GM12892 (cell line): ENCODE results near the gene SPECC1L.

Experiments
- DNase-seq: peaks from one replicate; pipeline ENCODE4 v3.0.0; 2011; ENCODE audit not compliant: insufficient read length
- FAIRE-seq: peaks from 2 replicates; lab custom pipeline; 2011; peaks lifted over from hg19 to GRCh38; lab: Jason Lieb, UNC
- POLR2A ChIP-seq: IDR thresholded peaks from 2 replicates; pipeline ENCODE4 v1.6.1; 2011; ENCODE audit warnings: low read depth, low read length, control low read depth
- POLR2AphosphoS5 ChIP-seq: IDR thresholded peaks from 2 replicates; pipeline ENCODE4 v1.6.1; 2011; ENCODE audit warnings: low read depth, low read length, control low read depth
- TAF1 ChIP-seq: IDR thresholded peaks from 2 replicates; pipeline ENCODE4 v1.6.1; 2011; ENCODE audit warnings: low read depth, mild to moderate bottlenecking, control low read depth, low read length, borderline replicate concordance

The SPECC1L gene

DNA sequence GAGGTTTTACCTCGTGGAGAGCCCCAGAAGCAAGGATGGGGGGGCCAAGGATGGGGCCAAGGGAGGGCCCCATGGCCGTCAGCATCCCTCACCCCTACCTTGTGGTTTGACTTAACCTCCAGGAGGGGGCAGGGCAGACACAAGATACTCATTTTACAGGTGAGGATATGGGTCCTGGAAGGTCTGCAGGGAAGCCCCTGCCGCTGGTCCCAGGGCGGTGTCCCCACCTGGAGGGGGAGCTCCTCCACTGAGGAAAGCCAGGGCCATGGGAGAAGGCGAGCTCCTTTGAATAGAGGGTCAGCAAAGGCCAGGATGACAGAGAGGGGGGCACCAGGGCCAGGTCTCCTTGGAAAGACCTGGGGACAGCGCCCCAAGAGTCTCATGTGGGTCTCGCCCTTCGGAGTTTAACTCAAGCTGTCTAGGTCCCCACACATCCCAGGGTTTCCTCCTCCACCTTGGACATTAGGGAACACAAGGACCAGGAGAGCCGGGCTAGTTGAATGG lies 150.8 kb downstream of the SPECC1L start:
- DNase-seq (peak; percentile 64), FAIRE-seq (peak; percentile 82)
- no peak for TF ChIP-seq POLR2AphosphoS5
- TF ChIP-seq TAF1: no peak

DNA sequence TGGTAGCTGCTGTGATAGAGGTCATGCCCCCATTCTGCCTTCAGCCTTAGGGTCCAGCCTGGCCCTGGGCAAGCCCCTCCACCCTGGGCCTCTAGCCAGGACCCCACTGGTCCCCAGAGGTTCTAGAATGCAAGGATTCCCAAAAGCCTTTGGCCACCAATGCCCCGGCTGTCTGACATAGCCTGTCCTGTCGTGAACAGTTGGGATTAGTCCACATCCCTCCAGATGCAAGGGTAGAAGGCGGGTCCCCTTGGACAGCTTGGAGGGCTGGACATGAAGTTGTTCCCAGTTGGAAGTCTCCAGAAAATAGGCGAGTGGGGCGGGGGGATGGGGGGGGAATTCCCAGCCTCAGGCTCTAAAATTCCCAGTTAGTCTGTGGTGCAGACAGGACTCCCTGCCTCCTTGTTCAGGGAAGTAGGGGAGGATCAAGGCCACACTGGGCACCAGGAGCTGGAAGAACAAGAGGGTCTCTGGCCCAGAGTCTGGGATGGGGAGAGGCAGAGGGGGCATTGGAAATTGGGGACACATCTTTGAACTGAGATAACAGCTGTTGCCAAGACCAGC lies 151.6 kb downstream of the SPECC1L start:
- TF ChIP-seq POLR2A (no peak), POLR2AphosphoS5 (no peak), TAF1 (no peak)
- no peak for FAIRE-seq
- DNase-seq: no peak

DNA sequence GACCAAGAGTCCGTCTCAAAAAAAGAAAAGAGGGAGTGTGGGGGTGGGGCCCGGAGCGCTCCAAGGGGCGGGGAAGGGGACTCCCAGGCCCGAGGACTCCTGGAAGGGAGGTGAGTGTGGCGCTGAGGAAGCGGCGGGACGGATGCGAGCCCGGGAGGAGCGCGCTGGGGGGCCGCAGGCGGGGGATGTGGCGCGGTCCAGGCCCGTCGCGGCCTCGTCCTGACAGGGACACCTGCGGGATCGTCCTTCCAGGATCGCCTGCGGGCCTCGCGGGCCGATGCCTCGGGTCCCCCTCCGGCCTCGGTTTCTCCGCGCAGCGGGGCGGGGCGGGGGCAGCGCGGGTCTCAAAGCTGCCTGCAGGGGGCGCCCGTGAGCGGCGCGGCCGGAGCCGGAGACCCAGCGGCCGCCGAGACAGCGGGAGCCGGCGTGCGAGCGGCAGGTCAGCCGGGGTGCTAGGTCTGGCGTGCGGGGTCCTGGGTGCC lies 152.9 kb downstream of the SPECC1L start:
- DNase-seq: peak; percentile 95
- TF ChIP-seq TAF1 (no peak), POLR2A (no peak), POLR2AphosphoS5 (no peak)
- peak; percentile 91 for FAIRE-seq

DNA sequence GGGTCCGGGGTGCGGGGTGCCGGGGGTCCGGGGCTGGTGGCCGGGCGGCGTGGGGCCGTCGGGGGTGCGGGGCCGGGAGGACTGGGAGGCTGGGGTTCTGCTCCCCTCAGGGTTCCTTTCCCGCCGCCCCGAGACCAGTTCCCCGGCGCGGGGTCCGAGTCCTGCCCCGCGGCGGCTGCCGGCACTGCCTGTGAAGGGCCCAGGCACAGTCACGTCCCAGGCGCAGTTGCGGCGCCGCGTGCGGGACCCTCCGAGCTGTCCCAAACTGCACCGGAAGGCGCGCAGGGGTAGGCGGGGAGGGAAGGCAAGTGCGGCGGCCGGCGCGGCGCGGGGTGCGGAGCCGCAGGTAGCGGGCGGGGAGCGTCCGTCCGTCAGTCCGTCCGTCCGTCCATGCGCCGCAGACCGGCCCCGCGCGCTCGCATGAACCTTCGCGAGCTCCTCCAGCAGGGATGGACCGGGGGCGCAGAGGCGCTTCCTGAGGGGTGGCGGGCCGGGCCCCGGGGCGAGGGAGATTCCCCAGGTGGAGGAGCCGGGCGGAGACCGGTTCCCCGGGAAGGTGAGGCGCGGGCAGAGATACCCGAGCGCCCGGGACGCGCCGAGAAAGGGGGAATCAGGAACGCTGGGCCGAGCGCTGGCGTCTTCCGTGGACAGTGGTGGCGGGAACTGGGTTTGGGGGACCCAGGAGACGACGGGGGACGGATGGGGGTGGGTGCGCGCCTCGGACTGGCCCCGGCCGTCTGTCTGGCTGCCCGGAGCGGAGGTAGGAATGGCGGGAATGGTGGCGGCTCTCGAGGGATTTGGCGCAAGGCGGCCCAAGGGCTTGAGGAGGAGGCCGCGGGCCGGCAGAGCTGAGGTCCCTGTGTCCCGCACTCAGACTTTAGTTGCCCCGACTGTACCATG lies 153.6 kb downstream of the SPECC1L start:
- no peak for TF ChIP-seq POLR2A
- TF ChIP-seq POLR2AphosphoS5: no peak
- TF ChIP-seq TAF1: no peak
- DNase-seq: peak; percentile 54
- peak; percentile 77 for FAIRE-seq

DNA sequence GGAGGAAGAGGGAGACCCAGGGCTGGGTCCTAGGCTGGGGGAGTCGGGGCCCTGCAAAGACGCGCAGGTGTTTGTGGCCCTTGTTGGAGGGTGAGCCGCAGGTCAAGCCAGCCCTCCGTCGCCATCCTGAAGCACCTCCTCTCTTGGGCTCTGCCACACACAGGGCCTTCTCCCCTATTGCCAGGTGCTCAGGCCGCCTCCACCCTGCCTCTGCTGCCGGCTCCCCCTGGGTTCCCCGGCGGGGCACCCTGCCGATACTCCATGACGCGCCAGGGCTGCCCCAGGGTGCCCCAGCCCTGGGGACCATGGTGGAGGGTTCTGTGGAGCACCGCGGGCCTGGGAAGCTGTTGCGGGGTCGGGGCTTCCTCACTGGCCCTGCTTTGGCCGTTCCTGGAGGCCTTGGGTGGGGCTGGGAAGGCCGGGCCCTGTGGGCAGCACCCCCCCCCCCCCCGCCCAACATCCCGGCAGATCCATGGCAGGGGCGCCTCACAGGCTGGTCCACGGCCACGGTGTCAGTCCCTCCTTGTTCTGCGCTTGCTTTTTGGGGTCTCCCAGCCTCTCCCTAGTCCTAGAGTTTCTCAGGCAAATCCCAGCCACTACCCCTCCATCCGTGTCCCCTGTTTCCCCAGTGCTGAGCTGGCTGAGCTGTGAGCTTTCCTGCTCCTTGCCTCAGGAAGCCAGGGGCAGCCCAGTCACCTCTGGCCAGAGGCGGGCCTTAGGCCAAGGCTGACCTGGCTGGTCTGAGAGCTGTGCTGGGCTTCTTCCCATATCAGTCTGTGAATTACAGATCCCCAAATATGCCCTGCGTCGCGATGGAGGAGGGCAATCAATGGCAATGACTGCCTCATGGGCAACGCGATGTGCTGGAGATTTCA lies 154.5 kb downstream of the SPECC1L start:
- FAIRE-seq: no peak
- DNase-seq: no peak
- TF ChIP-seq TAF1 (no peak), POLR2AphosphoS5 (no peak), POLR2A (no peak)

DNA sequence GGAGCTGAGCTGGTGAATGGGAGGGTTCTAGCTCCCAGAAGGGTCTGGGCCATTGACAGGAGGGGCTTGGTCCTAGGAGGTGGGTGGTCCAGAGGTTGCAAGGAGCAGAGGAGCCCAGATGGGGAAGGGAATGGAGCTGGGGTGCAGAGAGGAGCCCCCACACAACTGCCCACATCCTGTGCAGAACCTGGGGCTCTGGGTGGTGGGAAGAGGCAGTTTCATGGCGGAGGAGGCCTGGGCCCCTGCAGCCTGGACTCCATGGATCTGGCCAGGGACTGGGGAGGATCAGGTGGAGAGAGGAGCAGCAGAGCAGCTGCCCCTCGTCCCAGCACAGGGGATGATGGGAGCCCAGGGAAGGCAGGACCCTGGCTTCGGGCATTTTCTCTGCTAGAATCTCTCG lies 155.8 kb downstream of the SPECC1L start:
- peak; percentile 62 for FAIRE-seq
- TF ChIP-seq POLR2A (no peak), TAF1 (no peak), POLR2AphosphoS5 (no peak)
- no peak for DNase-seq

DNA sequence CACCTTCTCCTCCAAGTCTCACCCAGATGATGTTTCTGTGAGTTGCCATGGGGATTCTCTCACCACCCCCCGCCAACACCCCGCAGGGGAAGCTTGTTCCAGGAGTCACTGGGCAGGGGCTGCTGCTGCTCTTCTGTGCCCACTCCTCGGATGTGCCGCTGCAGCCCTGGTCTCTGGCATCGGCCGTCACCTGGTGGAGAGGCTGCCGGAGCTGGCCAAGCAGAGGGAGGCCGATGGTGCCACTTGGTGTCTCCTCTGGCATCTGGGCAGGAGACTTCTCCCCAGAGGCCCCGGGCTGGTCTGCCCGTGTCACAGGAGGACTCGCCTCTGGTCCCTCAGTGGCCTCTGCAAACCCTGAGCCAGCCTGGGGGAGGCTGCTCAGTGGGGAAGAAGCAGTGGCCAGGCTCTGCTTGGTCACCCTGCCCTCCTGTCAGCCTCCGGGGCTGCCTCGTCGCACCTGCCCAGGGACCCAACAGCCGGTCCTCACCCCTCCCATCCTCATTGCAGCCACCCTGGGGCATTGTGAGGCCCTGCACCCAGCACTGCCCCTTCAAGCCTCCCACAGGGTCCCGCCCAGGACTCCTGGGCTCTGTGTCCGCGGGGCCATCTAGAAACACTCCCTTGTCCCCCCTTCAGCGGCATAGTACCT lies 156.3 kb downstream of the SPECC1L start:
- TF ChIP-seq POLR2AphosphoS5 (no peak), POLR2A (no peak; the same call in 1 of the 2 replicates), TAF1 (no peak)
- FAIRE-seq: no peak
- DNase-seq: no peak

DNA sequence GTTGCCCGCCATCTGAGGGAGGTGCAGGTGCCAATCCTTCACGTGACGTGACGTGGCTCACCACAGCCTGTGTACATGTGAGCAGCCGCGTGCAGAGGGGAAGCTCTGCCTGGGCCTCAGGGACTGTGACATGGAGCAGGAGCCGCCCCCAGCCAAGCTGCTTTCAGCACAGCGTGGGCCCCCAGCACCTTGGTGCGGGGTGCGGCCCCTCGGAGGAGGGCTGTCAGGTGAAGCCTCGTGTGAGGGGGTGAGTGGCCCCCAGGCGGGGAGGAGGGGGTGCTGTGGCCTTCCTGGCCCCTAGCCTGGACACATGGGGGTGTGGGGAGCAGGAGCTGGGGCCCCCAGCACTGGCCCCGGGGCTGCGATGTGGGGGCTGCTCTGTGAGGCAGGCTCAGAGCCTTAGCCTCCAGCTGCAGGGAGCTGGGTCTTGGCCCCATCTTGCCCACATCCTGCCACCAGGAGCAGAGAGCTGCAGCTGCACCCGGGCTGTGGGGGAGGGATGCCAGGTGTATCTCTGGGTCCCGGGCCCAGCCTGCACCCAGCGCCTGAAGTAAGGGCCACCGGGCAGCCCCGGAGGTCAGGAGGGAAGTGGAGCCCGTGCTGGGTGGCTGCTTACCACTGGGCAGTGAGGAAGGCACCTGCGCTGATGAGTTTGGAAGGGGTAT lies 157.0 kb downstream of the SPECC1L start, which contains the start of gene ADORA2A:
ADORA2A (plus strand) TSS at position 100 of the 665 bp plus-strand sequence. CDS start 5,806 bp downstream, outside the sequence.
- FAIRE-seq (peak; percentile 97), DNase-seq (peak; percentile 80)
- TF ChIP-seq POLR2AphosphoS5 (peak; percentile 72; the same call in 1 of the 2 replicates), POLR2A (peak; percentile 53; the same call in 1 of the 2 replicates), TAF1 (peak; percentile 36; the same call in 1 of the 2 replicates)

DNA sequence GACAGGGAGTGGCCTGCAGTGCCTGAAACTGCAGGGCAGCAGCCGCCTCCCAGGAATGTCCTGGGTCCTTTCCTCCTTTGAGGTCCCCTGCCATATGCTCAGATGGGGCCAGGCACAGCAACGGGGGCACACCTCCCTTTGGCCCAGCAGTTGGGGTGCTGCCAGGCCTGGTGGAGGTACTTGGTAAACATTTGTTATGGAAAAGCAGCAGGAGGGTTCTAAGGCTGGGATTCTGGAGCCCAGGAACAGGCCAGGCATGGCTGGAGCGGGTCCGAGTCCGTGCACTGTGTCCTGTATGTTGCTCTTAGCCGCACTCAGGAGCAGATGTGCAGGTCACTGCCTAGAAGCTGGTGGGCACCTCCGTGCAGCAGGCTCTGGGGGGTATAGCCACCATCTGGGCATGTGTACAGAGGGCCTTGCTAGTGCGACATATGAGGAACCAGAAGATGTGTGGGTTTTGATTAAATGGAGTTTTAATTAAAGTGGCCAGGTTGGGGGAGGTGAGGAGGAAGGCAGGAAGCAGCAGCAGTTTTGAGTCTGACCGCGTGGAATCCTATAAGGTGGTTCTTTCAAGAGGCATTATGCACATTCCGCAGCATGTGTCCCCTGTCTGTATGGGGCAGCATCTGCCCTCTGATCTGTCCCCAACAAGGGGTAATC lies 158.2 kb downstream of the SPECC1L start:
- TF ChIP-seq TAF1 (no peak), POLR2A (no peak), POLR2AphosphoS5 (no peak)
- FAIRE-seq (peak; percentile 54), DNase-seq (no peak)
